ENCODE results near the gene KRTAP9-6. TPM values are rescaled to one million over a fixed set of nuclear protein-coding genes. Genes with fewer than 3 reads are reported as not detected.

Gene KRTAP9-6
- total RNA-seq, 1 donor from 2014 or later: not detected

GRCh38 chr17:41301204-41301790 is 36.1 kb downstream of the KRTAP9-6 start:
- H3K9me3 ChIP-seq (ENCODE audit: insufficient read depth, low read depth, low read length): no peaks in the 10 kb centered on the region
- Mint-ChIP-seq H3K4me3 (ENCODE audit: unreplicated experiment) (no peak overlapping the region), H3K27me3 (ENCODE audit: low read depth, unreplicated experiment) (peaks cover 7% of the 10 kb centered on the region), H3K4me1 (ENCODE audit: low read depth, unreplicated experiment) (no peaks in the 10 kb centered on the region), H3K9me3 (ENCODE audit: unreplicated experiment) (no peaks in the 10 kb centered on the region), H3K27ac (ENCODE audit: unreplicated experiment) (peak overlapping the region; percentile 21), H3K36me3 (ENCODE audit: low read depth, unreplicated experiment) (no peaks in the 10 kb centered on the region)
- H3K27me3 ChIP-seq (ENCODE audit: insufficient read depth, low read length): no peaks in the 10 kb centered on the region
- H3K27ac ChIP-seq (ENCODE audit: low read depth, low read length): no peak overlapping the region
- DNase-seq (ENCODE audit: low read depth): no peak
- no peak overlapping the region for H3K9ac ChIP-seq (ENCODE audit: low read length)
- no peaks in the 10 kb centered on the region for H3K4me1 ChIP-seq (ENCODE audit: insufficient read depth, low read length)
- no peak overlapping the region for H3K4me3 ChIP-seq (ENCODE audit: insufficient read depth, low read depth, low read length)
- TF ChIP-seq CTCF (IDR thresholded peaks at IDR 0.05; ENCODE audit: insufficient read depth, low read depth, low read length) (no peak), EZH2 (IDR thresholded peaks at IDR 0.05; ENCODE audit: insufficient read depth, low read length) (no peak)
- no peak overlapping the region for H2AFZ ChIP-seq (ENCODE audit: low read depth, low read length)
- H4K20me1 ChIP-seq (ENCODE audit: insufficient read depth, low read length): no peaks in the 10 kb centered on the region
- FAIRE-seq: no peak
- no peaks in the 10 kb centered on the region for H3K79me2 ChIP-seq (ENCODE audit: insufficient read depth, low read length)
- H3K36me3 ChIP-seq (ENCODE audit: insufficient read depth, low read length): no peaks in the 10 kb centered on the region
- H3K4me2 ChIP-seq (ENCODE audit: low read length): no peak overlapping the region

GRCh38 chr17:41301916-41302901 is 37.0 kb downstream of the KRTAP9-6 start, which contains the start of gene KRTAP29-1:
Gene KRTAP29-1, minus strand, starts transcription at chr17:41302851. Its CDS starts 0 bp downstream, at chr17:41302851.
- Histone ChIP-seq H2AFZ (ENCODE audit: low read depth, low read length) (no peak within 1 kb of the TSS), H3K4me2 (ENCODE audit: low read length) (no peak within 1 kb of the TSS), H3K9ac (ENCODE audit: low read length) (no peak within 1 kb of the TSS), H3K4me1 (ENCODE audit: insufficient read depth, low read length) (no peaks in the 10 kb centered on the region), H4K20me1 (ENCODE audit: insufficient read depth, low read length) (no peaks in the 10 kb centered on the region), H3K36me3 (ENCODE audit: insufficient read depth, low read length) (no peaks in the 10 kb centered on the region), H3K79me2 (ENCODE audit: insufficient read depth, low read length) (no peaks in the 10 kb centered on the region), H3K27me3 (ENCODE audit: insufficient read depth, low read length) (no peaks in the 10 kb centered on the region), H3K9me3 (ENCODE audit: insufficient read depth, low read depth, low read length) (no peaks in the 10 kb centered on the region), H3K27ac (ENCODE audit: low read depth, low read length) (no peak within 1 kb of the TSS), H3K4me3 (ENCODE audit: insufficient read depth, low read depth, low read length) (no peak within 1 kb of the TSS)
- peaks cover 8% of the 10 kb centered on the region for H3K9me3 Mint-ChIP-seq (ENCODE audit: unreplicated experiment)
- H3K27me3 Mint-ChIP-seq (ENCODE audit: low read depth, unreplicated experiment): peaks cover 14% of the 10 kb centered on the region
- no peak within 1 kb of the TSS for H3K27ac Mint-ChIP-seq (ENCODE audit: unreplicated experiment)
- FAIRE-seq (no peak), DNase-seq (ENCODE audit: low read depth) (no peak)
- no peak for TF ChIP-seq EZH2 (IDR thresholded peaks at IDR 0.05; ENCODE audit: insufficient read depth, low read length)
- TF ChIP-seq CTCF (IDR thresholded peaks at IDR 0.05; ENCODE audit: insufficient read depth, low read depth, low read length): no peak
- H3K4me1 Mint-ChIP-seq (ENCODE audit: low read depth, unreplicated experiment): no peaks in the 10 kb centered on the region
- H3K4me3 Mint-ChIP-seq (ENCODE audit: unreplicated experiment): no peak within 1 kb of the TSS
- no peaks in the 10 kb centered on the region for H3K36me3 Mint-ChIP-seq (ENCODE audit: low read depth, unreplicated experiment)

Data from astrocyte (in vitro differentiated cells and primary cell).